Choroid plexus epithelial cell (primary cell): ENCODE data around the gene MTFP1.
"Not testable (repeated sequence)": the region's sequence is repeated elsewhere in the genome, so short reads cannot be mapped to it uniquely, and the experiment has no call there.

Experiments
- DNase-seq: peaks from one replicate; pipeline ENCODE4 v3.0.0-alpha.2; 2010; ENCODE audit warnings: low read depth
- H3K4me3 ChIP-seq: 2 replicates; pipeline ENCODE4 v1.5.1; 2011; ENCODE audit warnings: low read depth, mild to moderate bottlenecking, control low read depth, low read length, moderate library complexity
- TF ChIP-seq, protein P1 (sequence below): conservative IDR thresholded peaks from 2 replicates; pipeline ENCODE4 v1.5.1; 2011; ENCODE audit warnings: low read depth, mild to moderate bottlenecking, control low read depth, inconsistent platforms, low read length, moderate library complexity

The MTFP1 gene

DNA sequence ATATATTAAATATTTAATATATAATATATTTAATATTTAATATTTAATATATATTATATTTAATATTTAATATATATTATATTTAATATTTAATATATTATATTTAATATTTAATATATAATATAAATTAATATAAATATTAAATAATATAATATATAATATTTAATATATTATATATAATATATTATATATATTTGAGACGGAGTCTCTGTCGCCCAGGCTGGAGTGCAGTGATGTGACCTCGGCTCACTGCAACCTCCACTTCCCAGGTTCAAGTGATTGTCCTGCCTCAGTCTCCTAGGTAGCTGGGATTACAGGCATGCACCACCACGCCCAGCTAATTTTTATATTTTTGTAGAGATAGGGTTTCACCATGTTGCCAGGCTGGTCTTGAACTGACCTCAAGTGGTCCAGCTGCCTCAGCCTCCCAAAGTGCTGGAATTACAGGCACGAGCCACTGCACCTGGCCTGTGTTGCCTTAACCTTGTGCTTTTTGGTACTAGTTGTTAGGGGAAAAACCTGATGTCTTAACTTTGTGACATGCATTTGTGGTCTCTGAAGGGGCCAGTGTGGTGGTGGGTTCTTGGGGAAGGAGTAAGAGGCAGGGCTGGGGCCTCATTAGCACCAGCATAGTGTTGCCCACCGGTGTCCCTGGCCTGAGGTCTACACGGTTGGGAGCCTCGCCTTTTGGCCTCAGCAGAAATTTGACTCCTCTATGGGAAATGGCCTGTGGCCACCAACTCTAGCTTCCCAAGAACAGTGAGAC lies 29.7 kb downstream of the MTFP1 start:
- DNase-seq = no peak
- TF ChIP-seq, protein P1, sequence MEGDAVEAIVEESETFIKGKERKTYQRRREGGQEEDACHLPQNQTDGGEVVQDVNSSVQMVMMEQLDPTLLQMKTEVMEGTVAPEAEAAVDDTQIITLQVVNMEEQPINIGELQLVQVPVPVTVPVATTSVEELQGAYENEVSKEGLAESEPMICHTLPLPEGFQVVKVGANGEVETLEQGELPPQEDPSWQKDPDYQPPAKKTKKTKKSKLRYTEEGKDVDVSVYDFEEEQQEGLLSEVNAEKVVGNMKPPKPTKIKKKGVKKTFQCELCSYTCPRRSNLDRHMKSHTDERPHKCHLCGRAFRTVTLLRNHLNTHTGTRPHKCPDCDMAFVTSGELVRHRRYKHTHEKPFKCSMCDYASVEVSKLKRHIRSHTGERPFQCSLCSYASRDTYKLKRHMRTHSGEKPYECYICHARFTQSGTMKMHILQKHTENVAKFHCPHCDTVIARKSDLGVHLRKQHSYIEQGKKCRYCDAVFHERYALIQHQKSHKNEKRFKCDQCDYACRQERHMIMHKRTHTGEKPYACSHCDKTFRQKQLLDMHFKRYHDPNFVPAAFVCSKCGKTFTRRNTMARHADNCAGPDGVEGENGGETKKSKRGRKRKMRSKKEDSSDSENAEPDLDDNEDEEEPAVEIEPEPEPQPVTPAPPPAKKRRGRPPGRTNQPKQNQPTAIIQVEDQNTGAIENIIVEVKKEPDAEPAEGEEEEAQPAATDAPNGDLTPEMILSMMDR = no peak
- no peak overlapping the region for H3K4me3 ChIP-seq

DNA sequence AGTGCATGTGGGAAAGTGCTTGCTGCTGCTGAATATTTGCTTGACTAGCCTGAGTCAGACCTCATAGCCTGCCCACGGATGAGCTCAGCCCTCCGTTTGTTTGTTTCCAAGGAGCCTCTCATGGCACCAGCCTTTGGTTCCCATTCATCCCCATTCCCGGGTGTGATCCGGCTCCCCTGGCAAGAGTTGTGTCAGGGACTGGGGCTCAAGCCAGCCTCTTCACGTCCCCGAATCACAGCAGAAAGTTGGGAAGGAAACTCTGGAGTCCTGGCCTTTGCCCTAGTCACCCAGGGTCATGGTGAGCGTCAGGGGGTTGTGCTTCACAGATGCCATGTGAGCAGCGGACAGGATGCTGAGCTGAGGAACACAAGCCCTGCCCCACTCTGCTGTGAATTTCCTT lies 32.4 kb downstream of the MTFP1 start:
- no peak overlapping the region for H3K4me3 ChIP-seq
- TF ChIP-seq, protein P1 = no peak
- DNase-seq = no peak

DNA sequence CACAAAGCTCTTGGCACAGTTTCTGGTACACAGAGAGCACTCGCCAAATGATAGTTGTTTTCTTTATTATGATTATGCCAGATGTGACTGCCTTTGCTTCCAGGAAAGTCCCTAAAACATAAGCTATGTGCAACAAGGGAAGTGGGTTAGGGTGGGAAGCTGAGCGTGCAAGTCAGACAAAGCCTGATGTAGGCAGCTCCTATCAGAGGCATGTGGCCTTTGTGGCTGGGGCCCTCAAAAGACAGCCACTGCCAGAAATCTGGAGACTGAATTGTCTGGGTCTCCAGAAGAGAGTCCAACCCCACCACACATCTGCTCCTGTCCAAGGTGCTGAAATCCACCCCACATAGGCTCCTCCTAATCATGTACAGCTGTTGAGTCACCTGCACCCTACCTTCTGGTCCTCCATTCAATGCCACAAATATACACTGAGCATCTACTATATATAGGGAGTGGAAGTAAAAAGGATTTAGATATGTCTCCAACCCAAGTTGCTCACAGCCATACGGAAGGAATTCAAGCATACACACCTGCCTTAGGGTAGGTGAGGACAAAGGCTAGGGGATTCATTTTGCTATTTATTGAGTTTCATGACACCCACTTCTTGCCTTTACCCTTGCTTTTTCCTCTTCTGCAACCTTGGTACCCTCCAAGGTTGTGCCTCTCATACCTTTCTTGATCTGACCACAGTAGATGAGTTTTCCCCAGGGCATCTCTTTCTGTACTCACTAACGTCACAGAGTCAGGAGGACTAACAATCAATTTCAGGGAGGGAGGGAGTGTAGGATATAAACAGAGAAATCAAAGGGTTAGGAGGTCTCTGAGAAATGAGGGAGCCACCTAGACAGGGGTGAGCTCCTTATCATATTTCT lies 33.8 kb downstream of the MTFP1 start:
- DNase-seq = peak; percentile 39
- TF ChIP-seq, protein P1 = no peak
- H3K4me3 ChIP-seq = no peak overlapping the region

DNA sequence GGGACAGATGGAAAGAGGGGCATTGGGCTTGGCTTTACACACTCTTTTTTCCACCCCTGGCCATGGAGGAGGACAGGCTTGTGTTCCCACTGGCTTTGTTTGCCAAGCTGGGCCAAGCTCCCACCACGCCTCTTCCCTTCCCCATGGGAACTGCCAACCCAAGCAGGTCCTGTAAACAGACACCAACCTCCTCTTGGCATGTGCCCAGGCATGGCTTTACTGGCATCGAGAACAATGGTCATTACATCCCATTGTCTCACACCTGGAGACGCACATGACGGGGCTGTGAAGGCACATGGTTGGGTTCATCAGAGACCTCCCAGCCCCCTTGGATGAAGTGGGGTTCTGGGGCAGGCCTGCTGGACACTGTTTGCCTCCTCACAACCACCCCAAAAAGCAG lies 34.6 kb downstream of the MTFP1 start:
- TF ChIP-seq, protein P1 = no peak
- no peak overlapping the region for H3K4me3 ChIP-seq

DNA sequence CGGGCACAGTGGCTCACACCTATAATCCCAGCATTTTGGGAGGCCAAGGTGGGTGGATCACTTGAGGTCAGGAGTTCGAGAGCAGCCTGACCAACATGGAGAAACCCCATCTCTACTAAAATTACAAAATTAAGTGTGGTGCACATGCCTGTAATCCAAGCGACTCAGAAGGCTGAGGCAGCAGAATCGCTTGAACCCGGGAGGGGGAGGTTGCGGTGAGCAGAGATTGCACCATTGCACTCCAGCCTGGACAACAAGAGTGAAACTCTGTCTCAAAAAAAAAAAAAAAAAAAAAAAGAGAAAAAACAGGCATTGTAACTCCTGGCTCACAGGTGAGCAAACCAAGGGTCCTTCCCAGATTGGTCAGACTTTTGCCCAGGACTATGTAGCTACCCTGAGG lies 35.0 kb downstream of the MTFP1 start:
- H3K4me3 ChIP-seq, DNase-seq: not testable (repeated sequence)

More for the DNA sequence above, 34.6 kb downstream of the MTFP1 start:
- DNase-seq = no peak

DNA sequence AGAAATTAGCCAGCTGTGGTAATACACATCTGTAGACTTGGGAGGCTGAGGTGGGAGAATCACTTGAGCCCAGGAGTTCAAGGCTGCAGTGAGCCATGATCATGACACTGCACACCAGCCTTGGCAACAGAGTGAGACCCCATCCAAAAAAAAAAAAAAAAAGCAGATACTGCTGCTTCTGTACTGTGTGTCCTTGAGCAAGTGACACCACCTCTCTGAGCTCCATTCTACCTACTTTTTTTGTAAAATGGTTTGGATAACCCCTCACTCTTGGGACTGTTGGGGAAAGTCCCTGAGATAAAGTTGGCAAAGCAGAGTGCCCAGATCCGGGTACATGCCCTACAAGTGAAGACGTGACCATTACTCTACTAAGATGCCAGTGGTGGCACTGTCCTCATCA lies 43.6 kb downstream of the MTFP1 start:
- TF ChIP-seq, protein P1 = no peak
- DNase-seq = no peak

DNA sequence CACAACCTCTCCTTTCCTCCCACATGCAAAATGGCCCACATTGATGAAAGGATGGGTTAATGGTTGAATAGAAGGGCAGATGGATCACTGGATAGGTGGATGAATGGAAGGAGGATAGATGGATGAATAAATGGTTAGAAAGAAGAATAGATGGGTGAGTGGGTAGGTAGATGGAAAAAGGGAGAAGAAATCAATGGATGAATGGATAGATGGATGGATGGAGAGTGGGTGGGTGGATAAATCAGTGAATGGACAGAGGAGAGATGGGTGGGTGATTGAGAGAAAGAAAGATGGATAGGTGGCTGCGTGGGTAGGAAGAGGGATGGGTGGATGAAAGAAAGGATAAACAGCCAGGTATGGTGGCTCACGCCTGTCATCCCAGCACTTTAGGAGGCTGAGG lies 45.1 kb downstream of the MTFP1 start:
- TF ChIP-seq, protein P1 = no peak
- DNase-seq = no peak
- no peak overlapping the region for H3K4me3 ChIP-seq

More for the DNA sequence above, 43.6 kb downstream of the MTFP1 start:
- no peak overlapping the region for H3K4me3 ChIP-seq
